KBM-7 (cell line): Measurements from ENCODE around the gene ULK4.

ENCODE experiments used
- DNase-seq: peaks from one replicate; pipeline ENCODE4 v3.0.0-alpha.2; 2015
- in situ Hi-C: fragments of 300-500 bp; cut with MboI; formaldehyde crosslinking; loops from 2 replicates; pipeline ENCODE4 v1.14.3; 2020; ENCODE audit warnings: low sequenced_read_pairs, low pct_unique_long_range_greater_than_20kb, mixed read lengths

Gene ULK4

GRCh38 chr3:41277790-41278465, 684.0 kb downstream of the ULK4 start:
- in situ Hi-C loops: no loop called here
- DNase-seq: no peak

GRCh38 chr3:41276191-41276590, 685.7 kb downstream of the ULK4 start:
- in situ Hi-C loops: no loop called here
- no peak for DNase-seq

GRCh38 chr3:41274944-41275668, 686.8 kb downstream of the ULK4 start:
- no peak for DNase-seq
- in situ Hi-C loops: no loop called here

GRCh38 chr3:41272667-41273066, 689.2 kb downstream of the ULK4 start:
- in situ Hi-C loops: no loop called here

GRCh38 chr3:41267975-41268640, 693.8 kb downstream of the ULK4 start:
- DNase-seq: no peak
- in situ Hi-C loops: no loop called here

More at GRCh38 chr3:41272667-41273066, 689.2 kb downstream of the ULK4 start:
- no peak for DNase-seq

GRCh38 chr3:41265823-41266273, 696.1 kb downstream of the ULK4 start:
- in situ Hi-C loops: no loop called here
- no peak for DNase-seq

- in situ Hi-C loops: no loop called here
- no peak for DNase-seq
These were observed 696.8 kb downstream of the ULK4 start for GRCh38 chr3:41265011-41265545.

GRCh38 chr3:41260063-41260450, 701.8 kb downstream of the ULK4 start:
- no peak for DNase-seq
- in situ Hi-C loops: no loop called here

GRCh38 chr3:41259449-41260062, 702.3 kb downstream of the ULK4 start:
- in situ Hi-C loops: no loop called here
- DNase-seq: no peak

- in situ Hi-C loops: no loop called here
- no peak for DNase-seq
These were observed 703.6 kb downstream of the ULK4 start for GRCh38 chr3:41258239-41258800.

- in situ Hi-C loops: no loop called here
These were observed 710.3 kb downstream of the ULK4 start for GRCh38 chr3:41251593-41251992.

GRCh38 chr3:41250825-41251224, 711.1 kb downstream of the ULK4 start:
- in situ Hi-C loops: no loop called here
- DNase-seq: no peak

More at GRCh38 chr3:41251593-41251992, 710.3 kb downstream of the ULK4 start:
- DNase-seq: no peak

- DNase-seq: no peak
- in situ Hi-C loops: no loop called here
These were observed 712.6 kb downstream of the ULK4 start for GRCh38 chr3:41249318-41249717.

GRCh38 chr3:41248525-41248924, 713.4 kb downstream of the ULK4 start:
- no peak for DNase-seq
- in situ Hi-C loops: no loop called here

GRCh38 chr3:41247055-41248004, 714.6 kb downstream of the ULK4 start:
- in situ Hi-C loops: no loop called here
- DNase-seq: no peak

- DNase-seq: no peak
- in situ Hi-C loops: no loop called here
These were observed 717.1 kb downstream of the ULK4 start for GRCh38 chr3:41244620-41245336.

GRCh38 chr3:41243183-41243582, 718.7 kb downstream of the ULK4 start:
- in situ Hi-C loops: no loop called here
- no peak for DNase-seq
